SU-DHL-6 (cell line): ENCODE results near the gene NEFH.

Experiments used
- EZH2phosphoT487 ChIP-seq: fragments of 200-600 bp; sonication (generic), shearing (Covaris generic); conservative IDR thresholded peaks from 2 replicates; pipeline ENCODE4 v1.6.1; 2018; ENCODE audit warnings: mild to moderate bottlenecking, antibody characterized with exemption, low read length, moderate library complexity, mixed read lengths
- TF ChIP-seq, protein P1 (sequence below): fragments of 200-600 bp; sonication (generic); IDR thresholded peaks from one replicate; pipeline ENCODE4 v1.5.1; 2017; ENCODE audit warnings: antibody characterized with exemption, mild to moderate bottlenecking, low read length, moderate library complexity; ENCODE audit not compliant: insufficient read depth, poor library complexity, severe bottlenecking

DNA sequence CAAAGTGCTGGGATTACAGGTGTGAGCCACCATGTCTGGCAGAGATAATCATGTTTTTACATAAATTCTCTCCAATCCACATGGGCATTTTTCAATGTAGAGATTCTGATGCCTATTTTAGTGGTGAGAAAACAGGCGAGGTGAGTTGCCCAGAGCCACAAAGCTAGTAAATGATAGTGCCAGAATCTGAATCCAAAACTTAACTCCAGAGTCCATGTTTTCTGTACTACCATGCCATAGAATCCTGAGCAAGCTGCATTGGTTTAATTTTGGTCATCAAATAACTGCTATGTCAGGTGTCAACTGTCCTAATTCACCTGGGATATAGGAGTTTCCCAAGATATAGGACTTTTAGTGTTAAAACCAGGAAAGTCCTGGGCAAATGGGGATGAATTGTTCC lies 13.6 kb downstream of the NEFH start:
- TF ChIP-seq, protein P1, sequence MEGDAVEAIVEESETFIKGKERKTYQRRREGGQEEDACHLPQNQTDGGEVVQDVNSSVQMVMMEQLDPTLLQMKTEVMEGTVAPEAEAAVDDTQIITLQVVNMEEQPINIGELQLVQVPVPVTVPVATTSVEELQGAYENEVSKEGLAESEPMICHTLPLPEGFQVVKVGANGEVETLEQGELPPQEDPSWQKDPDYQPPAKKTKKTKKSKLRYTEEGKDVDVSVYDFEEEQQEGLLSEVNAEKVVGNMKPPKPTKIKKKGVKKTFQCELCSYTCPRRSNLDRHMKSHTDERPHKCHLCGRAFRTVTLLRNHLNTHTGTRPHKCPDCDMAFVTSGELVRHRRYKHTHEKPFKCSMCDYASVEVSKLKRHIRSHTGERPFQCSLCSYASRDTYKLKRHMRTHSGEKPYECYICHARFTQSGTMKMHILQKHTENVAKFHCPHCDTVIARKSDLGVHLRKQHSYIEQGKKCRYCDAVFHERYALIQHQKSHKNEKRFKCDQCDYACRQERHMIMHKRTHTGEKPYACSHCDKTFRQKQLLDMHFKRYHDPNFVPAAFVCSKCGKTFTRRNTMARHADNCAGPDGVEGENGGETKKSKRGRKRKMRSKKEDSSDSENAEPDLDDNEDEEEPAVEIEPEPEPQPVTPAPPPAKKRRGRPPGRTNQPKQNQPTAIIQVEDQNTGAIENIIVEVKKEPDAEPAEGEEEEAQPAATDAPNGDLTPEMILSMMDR: no peak
- TF ChIP-seq EZH2phosphoT487: no peak
